GM12878 (cell line): ENCODE data around the gene OXA1L. TPM values are rescaled to one million over a fixed set of nuclear protein-coding genes. Genes with fewer than 3 reads are reported as not detected.

Experiments
- ATAC-seq: fragments of 200-7000 bp; cut with Tn5 transposase; 3 replicates; pipeline ENCODE4 v1.9.1; 2020; ENCODE audit warnings: mild to moderate bottlenecking, moderate library complexity
- BruUV-seq: library from RNA; stranded (reverse); fragments of 400-500 nt; replicated peaks from 2 replicates; lab custom pipeline; 2021; lab: Mats Ljungman, UMichigan
- CTCF ChIA-PET: fragments of 300-600 bp; sonication (Branson Sonifier 250); formaldehyde crosslinking; extraction: SDS; loops from one replicate; lab custom pipeline; 2021; ENCODE audit warnings: inconsistent platforms; lab: Yijun Ruan, JAX
- POLR2A ChIA-PET: fragments of 350-600 bp; formaldehyde crosslinking; extraction: SDS; loops from one replicate; lab custom pipeline; 2021; ENCODE audit warnings: inconsistent platforms; lab: Charles Lee
- RAD21 ChIA-PET: fragments of 300-600 bp; sonication (Branson Sonifier 250); formaldehyde crosslinking; loops from one replicate; lab custom pipeline; 2023; ENCODE audit warnings: antibody characterized with exemption; ENCODE audit not compliant: unreplicated experiment; lab: Charles Lee
- SMC1A ChIA-PET: fragments of 300-600 bp; sonication (Branson Sonifier 250); formaldehyde crosslinking; loops from one replicate; lab custom pipeline; 2023; ENCODE audit not compliant: unreplicated experiment, uncharacterized antibody; lab: Charles Lee
- DNase-seq: peaks from one replicate; pipeline ENCODE4 v3.0.0-alpha.2; 2011; ENCODE audit warnings: low read depth, low spot score
- FAIRE-seq: peaks from 3 replicates; lab custom pipeline; 2011; peaks lifted over from hg19 to GRCh38; lab: Jason Lieb, UNC
- H2AFZ ChIP-seq: 2 replicates; pipeline ENCODE4 v1.6.0; 2011; ENCODE audit warnings: low read depth, low read length, control low read depth; ENCODE audit not compliant: control insufficient read depth
- H3K27ac ChIP-seq: 2 replicates; pipeline ENCODE4 v1.5.1; 2011; ENCODE audit warnings: control low read depth; ENCODE audit not compliant: control insufficient read depth, insufficient read depth
- H3K27me3 ChIP-seq, 2 experiments: replicated peaks in 1 of 2; 2 replicates each; pipeline versions ENCODE4 v1.6.0 to v1.6.1; 2011; ENCODE audit warnings: low read length in 1 of 2; ENCODE audit not compliant: control insufficient read depth in 2 of 2, insufficient read depth in 2 of 2
- H3K36me3 ChIP-seq, 2 experiments: 2 replicates each; pipeline ENCODE4 v1.5.1; 2011; ENCODE audit warnings: low read length in 1 of 2; ENCODE audit not compliant: control insufficient read depth in 2 of 2, insufficient read depth in 2 of 2
- H3K4me1 ChIP-seq: 2 replicates; pipeline ENCODE4 v1.6.1; 2011; ENCODE audit warnings: mild to moderate bottlenecking, low read length, moderate library complexity, mixed read lengths; ENCODE audit not compliant: control insufficient read depth, insufficient read depth
- H3K4me2 ChIP-seq: 2 replicates; pipeline ENCODE4 v1.6.0; 2011; ENCODE audit warnings: control low read depth; ENCODE audit not compliant: control insufficient read depth, insufficient read depth
- H3K4me3 ChIP-seq: fragments of 200-600 bp; sonication (generic); 2 replicates; pipeline ENCODE4 v1.5.1; 2016
- H3K79me2 ChIP-seq: 2 replicates; pipeline ENCODE4 v1.6.0; 2011; ENCODE audit warnings: low read length; ENCODE audit not compliant: control insufficient read depth, insufficient read depth
- H3K9ac ChIP-seq: 2 replicates; pipeline ENCODE4 v1.8.0; 2011; ENCODE audit warnings: low read length, control low read depth, mixed read lengths; ENCODE audit not compliant: control insufficient read depth, insufficient read depth
- H3K9me3 ChIP-seq: replicated peaks from 3 replicates; pipeline ENCODE4 v1.5.1; 2011; ENCODE audit warnings: mild to moderate bottlenecking, low read length; ENCODE audit not compliant: control insufficient read depth, insufficient read depth
- H4K20me1 ChIP-seq: 2 replicates; pipeline ENCODE4 v1.6.0; 2011; ENCODE audit not compliant: control insufficient read depth, insufficient read depth
- ASH2L ChIP-seq: fragments of 300-600, 200-600 bp; sonication (generic); IDR thresholded peaks from 2 replicates; pipeline ENCODE4 v1.6.1; 2017; ENCODE audit warnings: low read depth, mild to moderate bottlenecking, borderline replicate concordance
- CHD2 ChIP-seq: IDR thresholded peaks from 2 replicates; pipeline ENCODE4 v1.6.1; 2011; ENCODE audit warnings: low read depth, low read length, improper control_type of control experiment, borderline replicate concordance
- DPF2 ChIP-seq: fragments of 450-650 bp; IDR thresholded peaks from 2 replicates; pipeline ENCODE4 v1.6.1; 2017; ENCODE audit warnings: mild to moderate bottlenecking
- EED ChIP-seq: sonication (generic); IDR thresholded peaks from 2 replicates; pipeline ENCODE4 v1.6.1; 2016; ENCODE audit warnings: antibody characterized with exemption, low read depth
- HDGF ChIP-seq: fragments of 450-650 bp; IDR thresholded peaks from 2 replicates; pipeline ENCODE4 v1.6.1; 2016; ENCODE audit warnings: antibody characterized with exemption
- IKZF1 ChIP-seq: fragments of 450-650 bp; conservative IDR thresholded peaks from 2 replicates; pipeline ENCODE4 v1.6.1; 2017; ENCODE audit warnings: antibody characterized with exemption, mild to moderate bottlenecking
- IKZF2 ChIP-seq, 2 experiments: fragments of 450-650 bp; IDR thresholded peaks; 2 replicates each; pipeline ENCODE4 v1.6.1; 2017; ENCODE audit warnings: mild to moderate bottlenecking in 2 of 2, moderate library complexity in 2 of 2
- LARP7 ChIP-seq: fragments of 450-650 bp; IDR thresholded peaks from 2 replicates; pipeline ENCODE4 v1.6.1; 2017; ENCODE audit warnings: mild to moderate bottlenecking
- NBN ChIP-seq: fragments of 450-650 bp; IDR thresholded peaks from 2 replicates; pipeline ENCODE4 v1.6.1; 2016
- POLR2AphosphoS2 ChIP-seq: IDR thresholded peaks from 2 replicates; pipeline ENCODE4 v1.6.1; 2011; ENCODE audit warnings: low read depth, mild to moderate bottlenecking, low read length, improper control_type of control experiment, moderate library complexity
- SPI1 ChIP-seq: IDR thresholded peaks from 2 replicates; pipeline ENCODE4 v1.6.1; 2011; ENCODE audit warnings: low read depth, mild to moderate bottlenecking, low read length, moderate library complexity, borderline replicate concordance; ENCODE audit not compliant: insufficient read depth
- ZNF217 ChIP-seq: fragments of 450-650 bp; IDR thresholded peaks from 2 replicates; pipeline ENCODE4 v1.6.1; 2017; ENCODE audit warnings: antibody characterized with exemption, mild to moderate bottlenecking
- WGBS: methylation state at CpG from one replicate; pipeline ENCODE4 v1.1.6; 2016; ENCODE audit warnings: low lambda C conversion rate; ENCODE audit not compliant: insufficient replicate concordance, insufficient coverage; ENCODE audit errors: missing lambda C conversion rate; 5-methylcytosine and 5-hydroxymethylcytosine counted together
- in situ Hi-C: fragments of 300-500 bp; cut with MboI; formaldehyde crosslinking; loops from 9 replicates; pipeline ENCODE4 v1.14.3; 2018; ENCODE audit warnings: mixed read lengths
- intact Hi-C: fragments of 100-400 bp; cut with micrococcal nuclease; formaldehyde crosslinking; loops from one replicate; pipeline ENCODE4 v1.14.2; 2022; ENCODE audit not compliant: unreplicated experiment
- polyA plus RNA-seq, 11 experiments: library from polyadenylated mRNA; depleted of rRNA in 4 of 11; unstranded in 6 of 11; stranded (reverse) in 5 of 11; fragments of >200 nt; fragmentation: Nextera tagmentation in 4 of 11; fragmentation: Illumina TruSeq in 1 of 11; extraction: Ambion mirVana in 4 of 11; extraction: Trizol in 1 of 11; gene quantifications; 1 replicate in 1 of 11; 2 replicates in 10 of 11; pipeline versions ENCODE4 v1.2.1 to v1.2.3, GENCODE V29; 2011 to 2016; ENCODE audit warnings: inconsistent platforms in 2 of 11, missing spikeins in 2 of 11, low read depth in 1 of 11
- total RNA-seq, 4 experiments: library from RNA; depleted of rRNA in 3 of 4; stranded (reverse); fragments of >200 nt in 3 of 4; fragmentation: Illumina TruSeq in 1 of 4; extraction: Trizol in 1 of 4; gene quantifications; 2 replicates each; pipeline versions ENCODE4 v1.2.1 to v1.2.3, GENCODE V29; 2013 to 2021
- TF ChIP-seq, protein P1 (sequence below): IDR thresholded peaks from 2 replicates; pipeline ENCODE4 v1.6.1; 2011; ENCODE audit warnings: low read depth, mild to moderate bottlenecking, low read length, moderate library complexity, borderline replicate concordance; ENCODE audit errors: extremely low read depth
- TF ChIP-seq, protein P2 (sequence below): fragments of 450-650 bp; IDR thresholded peaks from 2 replicates; pipeline ENCODE4 v1.6.1; 2017; ENCODE audit warnings: low read depth, mild to moderate bottlenecking, moderate library complexity
- TF ChIP-seq, protein P3 (sequence below): fragments of 450-650 bp; IDR thresholded peaks from 2 replicates; pipeline ENCODE4 v1.6.1; 2017; ENCODE audit warnings: antibody characterized with exemption, mild to moderate bottlenecking, moderate library complexity

OXA1L gene
- total and polyA plus RNA-seq, 10 of the 15 experiments (the other 5 are each of a cell fraction or from before 2014, with no cell fraction given), result 105 to 289 (median 146) TPM

DNA sequence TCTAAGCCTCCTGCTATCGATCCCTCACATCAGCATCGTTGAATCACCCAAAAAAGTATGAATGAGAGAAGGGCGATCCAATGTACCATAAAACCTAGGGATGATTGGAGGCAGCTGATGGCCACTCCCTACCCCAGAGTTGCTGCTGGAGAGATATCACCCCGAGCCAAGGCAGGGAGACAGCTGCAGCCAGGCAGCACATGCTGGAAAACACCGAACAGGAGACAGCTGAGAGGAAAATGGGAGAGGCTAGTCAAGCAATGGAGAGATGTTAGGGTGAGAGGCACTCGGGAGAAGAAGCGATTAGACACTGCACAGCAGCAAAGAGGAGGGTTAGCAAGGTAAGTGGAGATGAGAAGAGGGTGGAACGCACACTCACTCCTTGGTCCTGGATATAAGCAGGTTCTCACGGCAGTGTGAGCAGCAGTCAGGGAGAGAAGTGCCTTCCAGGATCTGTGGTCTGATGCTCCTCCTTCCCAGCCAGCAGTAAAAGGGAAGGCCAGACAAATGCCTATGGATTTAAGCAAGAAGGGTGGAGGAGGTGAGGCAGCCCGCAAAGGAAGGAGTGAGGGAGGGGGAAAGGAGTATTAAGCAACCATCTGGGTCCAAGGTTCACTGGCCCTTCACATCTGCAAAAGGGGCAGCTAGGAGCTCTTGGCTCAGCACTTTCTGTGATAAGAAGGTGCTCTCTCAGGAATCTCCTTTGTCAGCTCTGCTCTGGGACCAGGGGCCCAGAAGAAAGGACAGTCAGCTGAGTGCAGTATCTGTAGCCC, 48.6 kb downstream of the OXA1L start, which contains the start of gene SLC7A7:
Gene SLC7A7 (minus strand): TSS at position 495 of the 773 bp plus-strand sequence. CDS start 2,037 bp downstream, outside the sequence.
- H3K79me2 ChIP-seq, result peaks cover 39% of the 10 kb centered on the region
- H3K27ac ChIP-seq, result peak within 1 kb of the TSS; percentile 75
- no peaks in the 10 kb centered on the region for H3K27me3 ChIP-seq
- SMC1A ChIA-PET, result interaction anchor here (0.9 to 16.0 kb wide), 12 partner anchors 8 to 254 kb away, joined by 3 to 395 read pairs (median 3); partner anchors contain the start of gene DAD1
- CTCF ChIA-PET, result interaction anchor here (0.5 to 15.1 kb wide), 16 partner anchors 8 to 251 kb away, joined by 3 to 324 read pairs (median 4); partner anchors contain the start of gene OXA1L
- H4K20me1 ChIP-seq, result no peaks in the 10 kb centered on the region
- no peak for FAIRE-seq
- in situ Hi-C loops, result no loop called here
- peak within 1 kb of the TSS; percentile 70 for H3K9ac ChIP-seq
- TF ChIP-seq, protein P1, sequence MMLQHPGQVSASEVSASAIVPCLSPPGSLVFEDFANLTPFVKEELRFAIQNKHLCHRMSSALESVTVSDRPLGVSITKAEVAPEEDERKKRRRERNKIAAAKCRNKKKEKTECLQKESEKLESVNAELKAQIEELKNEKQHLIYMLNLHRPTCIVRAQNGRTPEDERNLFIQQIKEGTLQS, result no peak
- TF ChIP-seq CHD2, result peak; percentile 46; the same call in 1 of the 2 replicates
- TF ChIP-seq EED, result 0 out of 2 replicates have a peak, but pooled peaks have one; percentile 14
- TF ChIP-seq NBN, result peak; percentile 53; the same call in 1 of the 2 replicates
- TF ChIP-seq LARP7, result peak; percentile 59; the same call in 1 of the 2 replicates
- no peak for TF ChIP-seq POLR2AphosphoS2
- no peak for TF ChIP-seq ZNF217
- TF ChIP-seq IKZF2 (IDR thresholded peaks at IDR 0.05), result peak in 1 of 2 experiments; percentile 35; a peak in 1 of 4 replicates
- TF ChIP-seq DPF2, result peak; percentile 13; the same call in 1 of the 2 replicates
- peak; percentile 53 for TF ChIP-seq IKZF1
- TF ChIP-seq, protein P2, sequence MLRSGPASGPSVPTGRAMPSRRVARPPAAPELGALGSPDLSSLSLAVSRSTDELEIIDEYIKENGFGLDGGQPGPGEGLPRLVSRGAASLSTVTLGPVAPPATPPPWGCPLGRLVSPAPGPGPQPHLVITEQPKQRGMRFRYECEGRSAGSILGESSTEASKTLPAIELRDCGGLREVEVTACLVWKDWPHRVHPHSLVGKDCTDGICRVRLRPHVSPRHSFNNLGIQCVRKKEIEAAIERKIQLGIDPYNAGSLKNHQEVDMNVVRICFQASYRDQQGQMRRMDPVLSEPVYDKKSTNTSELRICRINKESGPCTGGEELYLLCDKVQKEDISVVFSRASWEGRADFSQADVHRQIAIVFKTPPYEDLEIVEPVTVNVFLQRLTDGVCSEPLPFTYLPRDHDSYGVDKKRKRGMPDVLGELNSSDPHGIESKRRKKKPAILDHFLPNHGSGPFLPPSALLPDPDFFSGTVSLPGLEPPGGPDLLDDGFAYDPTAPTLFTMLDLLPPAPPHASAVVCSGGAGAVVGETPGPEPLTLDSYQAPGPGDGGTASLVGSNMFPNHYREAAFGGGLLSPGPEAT, result 0 out of 2 replicates have a peak, but pooled peaks have one; percentile 32
- TF ChIP-seq, protein P3, sequence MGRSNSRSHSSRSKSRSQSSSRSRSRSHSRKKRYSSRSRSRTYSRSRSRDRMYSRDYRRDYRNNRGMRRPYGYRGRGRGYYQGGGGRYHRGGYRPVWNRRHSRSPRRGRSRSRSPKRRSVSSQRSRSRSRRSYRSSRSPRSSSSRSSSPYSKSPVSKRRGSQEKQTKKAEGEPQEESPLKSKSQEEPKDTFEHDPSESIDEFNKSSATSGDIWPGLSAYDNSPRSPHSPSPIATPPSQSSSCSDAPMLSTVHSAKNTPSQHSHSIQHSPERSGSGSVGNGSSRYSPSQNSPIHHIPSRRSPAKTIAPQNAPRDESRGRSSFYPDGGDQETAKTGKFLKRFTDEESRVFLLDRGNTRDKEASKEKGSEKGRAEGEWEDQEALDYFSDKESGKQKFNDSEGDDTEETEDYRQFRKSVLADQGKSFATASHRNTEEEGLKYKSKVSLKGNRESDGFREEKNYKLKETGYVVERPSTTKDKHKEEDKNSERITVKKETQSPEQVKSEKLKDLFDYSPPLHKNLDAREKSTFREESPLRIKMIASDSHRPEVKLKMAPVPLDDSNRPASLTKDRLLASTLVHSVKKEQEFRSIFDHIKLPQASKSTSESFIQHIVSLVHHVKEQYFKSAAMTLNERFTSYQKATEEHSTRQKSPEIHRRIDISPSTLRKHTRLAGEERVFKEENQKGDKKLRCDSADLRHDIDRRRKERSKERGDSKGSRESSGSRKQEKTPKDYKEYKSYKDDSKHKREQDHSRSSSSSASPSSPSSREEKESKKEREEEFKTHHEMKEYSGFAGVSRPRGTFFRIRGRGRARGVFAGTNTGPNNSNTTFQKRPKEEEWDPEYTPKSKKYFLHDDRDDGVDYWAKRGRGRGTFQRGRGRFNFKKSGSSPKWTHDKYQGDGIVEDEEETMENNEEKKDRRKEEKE, result no peak
- peak; percentile 33; the same call in 1 of the 2 replicates for TF ChIP-seq HDGF
- no peak for TF ChIP-seq SPI1
- TF ChIP-seq ASH2L, result no peak
- peak within 1 kb of the TSS; percentile 70 for H3K4me2 ChIP-seq
- RAD21 ChIA-PET, result interaction anchor here (1.0 to 14.2 kb wide), 8 partner anchors 8 to 245 kb away, joined by 3 to 219 read pairs (median 8); partner anchors contain the start of gene OXA1L
- H3K36me3 ChIP-seq, result no peaks in the 10 kb centered on the region
- TSS peak; percentile 88 for BruUV-seq
- peak within 1 kb of the TSS; percentile 61 for H2AFZ ChIP-seq
- WGBS, result 84% methylated on average over 10 of the region's 10 CpGs
- POLR2A ChIA-PET, result interaction anchor here (0.8 to 17.5 kb wide), 7 partner anchors 8 to 47 kb away, joined by 4 to 245 read pairs (median 6); no protein-coding TSS in a partner anchor
- DNase-seq, result no peak
- intact Hi-C loops, result no loop called here
- H3K4me3 ChIP-seq, result peak within 1 kb of the TSS; percentile 66
- peak; percentile 6 for ATAC-seq
- H3K9me3 ChIP-seq, result no peaks in the 10 kb centered on the region
- peaks cover 28% of the 10 kb centered on the region for H3K4me1 ChIP-seq
